DND-41 (cell line): ENCODE measurements around the gene RNF25.

ENCODE experiments used
- ATAC-seq: fragments of 200-7000 bp; cut with Tn5 transposase; 3 replicates; pipeline ENCODE4 v1.9.1; 2021; ENCODE audit warnings: low read depth; ENCODE audit not compliant: insufficient read depth
- DNase-seq: peaks from one replicate; pipeline ENCODE4 v3.0.0-alpha.2; 2020
- H2AFZ ChIP-seq: 2 replicates; pipeline ENCODE4 v1.6.0; 2012; ENCODE audit warnings: low read depth, low read length
- H3K27ac ChIP-seq: 2 replicates; pipeline ENCODE4 v1.5.1; 2012; ENCODE audit warnings: low read length, inconsistent platforms
- H3K27me3 ChIP-seq: fragments of 200-600 bp; sonication (generic); 2 replicates; pipeline ENCODE4 v1.6.0; 2012; ENCODE audit warnings: low read length, mild to moderate bottlenecking, inconsistent platforms; ENCODE audit not compliant: insufficient read depth, poor library complexity
- H3K36me3 ChIP-seq: 2 replicates; pipeline ENCODE4 v1.5.1; 2012; ENCODE audit warnings: low read length, inconsistent platforms; ENCODE audit not compliant: insufficient read depth
- H3K4me1 ChIP-seq: 2 replicates; pipeline ENCODE4 v1.5.1; 2012; ENCODE audit warnings: mild to moderate bottlenecking, low read length; ENCODE audit not compliant: insufficient read depth
- H3K4me2 ChIP-seq: 2 replicates; pipeline ENCODE4 v1.6.0; 2012; ENCODE audit warnings: mild to moderate bottlenecking, moderate library complexity, low read length, inconsistent platforms; ENCODE audit not compliant: insufficient read depth
- H3K4me3 ChIP-seq, 2 experiments: fragments of 200-600 bp in 1 of 2; shearing (Covaris generic) in 1 of 2; 2 replicates each; pipeline ENCODE4 v1.5.1; 2012 to 2016; ENCODE audit warnings: inconsistent platforms in 2 of 2, low read length in 2 of 2, mild to moderate bottlenecking in 2 of 2, low read depth in 1 of 2, moderate library complexity in 1 of 2
- H3K79me2 ChIP-seq: 2 replicates; pipeline ENCODE4 v1.6.0; 2012; ENCODE audit warnings: low read length, inconsistent platforms; ENCODE audit not compliant: insufficient read depth
- H3K9ac ChIP-seq: 2 replicates; pipeline ENCODE4 v1.6.0; 2012; ENCODE audit warnings: low read depth, mild to moderate bottlenecking, inconsistent platforms, low read length, moderate library complexity
- H3K9me3 ChIP-seq: 2 replicates; pipeline ENCODE4 v1.5.1; 2012; ENCODE audit warnings: low read length, moderate library complexity, mild to moderate bottlenecking, inconsistent platforms; ENCODE audit not compliant: insufficient read depth, severe bottlenecking
- H4K20me1 ChIP-seq: 2 replicates; pipeline ENCODE4 v1.6.0; 2012; ENCODE audit warnings: low read length; ENCODE audit not compliant: insufficient read depth
- CTCF ChIP-seq: IDR thresholded peaks from 2 replicates; pipeline ENCODE4 v1.5.1; 2012; ENCODE audit warnings: borderline replicate concordance, low read length, moderate library complexity, mild to moderate bottlenecking; ENCODE audit not compliant: poor library complexity, severe bottlenecking; ENCODE audit errors: extremely low read depth
- EZH2 ChIP-seq: IDR thresholded peaks from 3 replicates; pipeline ENCODE4 v1.6.1; 2012; ENCODE audit warnings: borderline replicate concordance, low read depth, mild to moderate bottlenecking, moderate library complexity, low read length, inconsistent platforms; ENCODE audit not compliant: severe bottlenecking

The RNF25 gene

GRCh38 chr2:218713922-218714321 is 42.1 kb upstream of the RNF25 start:
- H3K4me3 ChIP-seq = no peak overlapping the region
- H3K27me3 ChIP-seq = no peaks in the 10 kb centered on the region
- H3K4me1 ChIP-seq = peaks cover 35% of the 10 kb centered on the region
- TF ChIP-seq CTCF (no peak), EZH2 (no peak)
- peak overlapping the region; percentile 45; the same call in 1 of the 2 replicates for H3K4me2 ChIP-seq
- peaks cover 30% of the 10 kb centered on the region; the same call in 1 of the 2 replicates for H4K20me1 ChIP-seq
- H3K9ac ChIP-seq = no peak overlapping the region
- no peaks in the 10 kb centered on the region for H3K9me3 ChIP-seq
- no peak overlapping the region for H2AFZ ChIP-seq
- no peak overlapping the region for H3K27ac ChIP-seq
- DNase-seq (no peak), ATAC-seq (no peak)
- H3K79me2 ChIP-seq = peaks cover 78% of the 10 kb centered on the region
- peaks cover 28% of the 10 kb centered on the region for H3K36me3 ChIP-seq

- no peak for TF ChIP-seq CTCF
- no peak for TF ChIP-seq EZH2
- peaks cover 11% of the 10 kb centered on the region for H3K36me3 ChIP-seq
- H3K27ac ChIP-seq = peak overlapping the region; percentile 74
- H2AFZ ChIP-seq = peak overlapping the region; percentile 91
- no peak for DNase-seq
- peaks cover 57% of the 10 kb centered on the region for H3K79me2 ChIP-seq
- peaks cover 35% of the 10 kb centered on the region for H3K4me1 ChIP-seq
- peak overlapping the region; percentile 83 for H3K9ac ChIP-seq
- no peaks in the 10 kb centered on the region for H3K9me3 ChIP-seq
- H4K20me1 ChIP-seq = peaks cover 17% of the 10 kb centered on the region; the same call in 1 of the 2 replicates
- ATAC-seq = no peak
- H3K4me3 ChIP-seq = peak overlapping the region; percentile 92 to 98
- H3K4me2 ChIP-seq = peak overlapping the region; percentile 86
- H3K27me3 ChIP-seq = no peaks in the 10 kb centered on the region
Observed at GRCh38 chr2:218711550-218711929, 39.7 kb upstream of the RNF25 start.

- peak within 1 kb of the TSS; percentile 86 for H3K4me2 ChIP-seq
- H3K79me2 ChIP-seq = peaks cover 51% of the 10 kb centered on the region
- DNase-seq (peak; percentile 97), ATAC-seq (peak; percentile 94)
- peak within 1 kb of the TSS; percentile 92 to 98 for H3K4me3 ChIP-seq
- peak within 1 kb of the TSS; percentile 74 for H3K27ac ChIP-seq
- TF ChIP-seq EZH2 (no peak), CTCF (peak; percentile 88)
- H3K27me3 ChIP-seq = no peaks in the 10 kb centered on the region
- no peaks in the 10 kb centered on the region for H3K9me3 ChIP-seq
- peaks cover 13% of the 10 kb centered on the region; the same call in 1 of the 2 replicates for H4K20me1 ChIP-seq
- H3K4me1 ChIP-seq = peaks cover 35% of the 10 kb centered on the region
- peak within 1 kb of the TSS; percentile 83 for H3K9ac ChIP-seq
- H3K36me3 ChIP-seq = peaks cover 8% of the 10 kb centered on the region
- H2AFZ ChIP-seq = peak within 1 kb of the TSS; percentile 91
Observed at GRCh38 chr2:218710687-218711549, 39.1 kb upstream of the RNF25 start, which contains the start of gene TTLL4. TSS of gene TTLL4 (plus strand) at chr2:218710835. CDS start at chr2:218737677, 26,842 bp downstream.
